Activated naive CD4-positive, alpha-beta T cell treated with anti-CD3 and anti-CD28 coated beads, Interleukin-2, amount 50 U/mL, for 24 hours (primary cell): Measurements from ENCODE around the gene C15orf62.

Experiments
- H3K27ac Mint-ChIP-seq: one replicate; pipeline ENCODE4 v1.8.0; 2021; ENCODE audit warnings: mild to moderate bottlenecking, mixed read lengths
- H3K27me3 Mint-ChIP-seq: one replicate; pipeline ENCODE4 v1.8.0; 2021; ENCODE audit warnings: mixed read lengths
- H3K36me3 Mint-ChIP-seq: one replicate; pipeline ENCODE4 v1.8.0; 2021; ENCODE audit warnings: mixed read lengths
- H3K4me1 Mint-ChIP-seq: one replicate; pipeline ENCODE4 v1.8.0; 2021; ENCODE audit warnings: mixed read lengths
- H3K4me3 Mint-ChIP-seq: one replicate; pipeline ENCODE4 v1.8.0; 2021; ENCODE audit warnings: mild to moderate bottlenecking, mixed read lengths
- H3K9me3 Mint-ChIP-seq: one replicate; pipeline ENCODE4 v1.8.0; 2021; ENCODE audit warnings: mixed read lengths

Gene C15orf62

GRCh38 chr15:40789119-40789518 is 19.3 kb downstream of the C15orf62 start:
- H3K27ac Mint-ChIP-seq, result no peak overlapping the region
- no peaks in the 10 kb centered on the region for H3K27me3 Mint-ChIP-seq
- no peaks in the 10 kb centered on the region for H3K9me3 Mint-ChIP-seq
- H3K4me1 Mint-ChIP-seq, result peaks cover 41% of the 10 kb centered on the region
- H3K36me3 Mint-ChIP-seq, result peaks cover 3% of the 10 kb centered on the region
- no peak overlapping the region for H3K4me3 Mint-ChIP-seq

GRCh38 chr15:40789999-40790398 is 20.2 kb downstream of the C15orf62 start:
- Mint-ChIP-seq H3K4me1 (peaks cover 41% of the 10 kb centered on the region), H3K4me3 (no peak overlapping the region), H3K27me3 (no peaks in the 10 kb centered on the region), H3K36me3 (peaks cover 3% of the 10 kb centered on the region), H3K27ac (no peak overlapping the region), H3K9me3 (no peaks in the 10 kb centered on the region)

- no peaks in the 10 kb centered on the region for H3K27me3 Mint-ChIP-seq
- peaks cover 6% of the 10 kb centered on the region for H3K36me3 Mint-ChIP-seq
- H3K27ac Mint-ChIP-seq, result no peak overlapping the region
- H3K9me3 Mint-ChIP-seq, result no peaks in the 10 kb centered on the region
- no peak overlapping the region for H3K4me3 Mint-ChIP-seq
- peaks cover 41% of the 10 kb centered on the region for H3K4me1 Mint-ChIP-seq
These were observed 20.9 kb downstream of the C15orf62 start for GRCh38 chr15:40790718-40791117.

GRCh38 chr15:40792394-40792793 is 22.6 kb downstream of the C15orf62 start:
- Mint-ChIP-seq H3K36me3 (peaks cover 6% of the 10 kb centered on the region), H3K27ac (no peak overlapping the region), H3K9me3 (no peaks in the 10 kb centered on the region), H3K4me3 (no peak overlapping the region), H3K4me1 (peaks cover 37% of the 10 kb centered on the region), H3K27me3 (no peaks in the 10 kb centered on the region)

GRCh38 chr15:40793216-40793989 is 23.6 kb downstream of the C15orf62 start:
- H3K36me3 Mint-ChIP-seq, result peaks cover 12% of the 10 kb centered on the region
- peaks cover 37% of the 10 kb centered on the region for H3K4me1 Mint-ChIP-seq
- no peaks in the 10 kb centered on the region for H3K27me3 Mint-ChIP-seq
- H3K9me3 Mint-ChIP-seq, result no peaks in the 10 kb centered on the region
- H3K27ac Mint-ChIP-seq, result peak overlapping the region; percentile 23
- no peak overlapping the region for H3K4me3 Mint-ChIP-seq

GRCh38 chr15:40796041-40796440 is 26.3 kb downstream of the C15orf62 start:
- Mint-ChIP-seq H3K4me1 (peaks cover 39% of the 10 kb centered on the region), H3K9me3 (no peaks in the 10 kb centered on the region), H3K27ac (no peak overlapping the region), H3K4me3 (no peak overlapping the region), H3K27me3 (no peaks in the 10 kb centered on the region), H3K36me3 (peaks cover 17% of the 10 kb centered on the region)

- H3K36me3 Mint-ChIP-seq, result peaks cover 19% of the 10 kb centered on the region
These were observed 26.7 kb downstream of the C15orf62 start for GRCh38 chr15:40796512-40796911.

GRCh38 chr15:40799523-40799922 is 29.7 kb downstream of the C15orf62 start:
- peaks cover 20% of the 10 kb centered on the region for H3K36me3 Mint-ChIP-seq
- H3K27ac Mint-ChIP-seq, result no peak overlapping the region
- no peaks in the 10 kb centered on the region for H3K9me3 Mint-ChIP-seq
- no peak overlapping the region for H3K4me3 Mint-ChIP-seq
- no peaks in the 10 kb centered on the region for H3K27me3 Mint-ChIP-seq
- H3K4me1 Mint-ChIP-seq, result peaks cover 44% of the 10 kb centered on the region

More at GRCh38 chr15:40796512-40796911, 26.7 kb downstream of the C15orf62 start:
- H3K27ac Mint-ChIP-seq, result no peak overlapping the region
- H3K9me3 Mint-ChIP-seq, result no peaks in the 10 kb centered on the region
- no peak overlapping the region for H3K4me3 Mint-ChIP-seq
- no peaks in the 10 kb centered on the region for H3K27me3 Mint-ChIP-seq
- H3K4me1 Mint-ChIP-seq, result peaks cover 42% of the 10 kb centered on the region

GRCh38 chr15:40803076-40803475 is 33.3 kb downstream of the C15orf62 start:
- no peaks in the 10 kb centered on the region for H3K9me3 Mint-ChIP-seq
- H3K36me3 Mint-ChIP-seq, result peaks cover 16% of the 10 kb centered on the region
- peaks cover 37% of the 10 kb centered on the region for H3K4me1 Mint-ChIP-seq
- no peaks in the 10 kb centered on the region for H3K27me3 Mint-ChIP-seq
- H3K27ac Mint-ChIP-seq, result no peak overlapping the region
- no peak overlapping the region for H3K4me3 Mint-ChIP-seq

GRCh38 chr15:40803688-40804087 is 33.9 kb downstream of the C15orf62 start:
- peaks cover 38% of the 10 kb centered on the region for H3K4me1 Mint-ChIP-seq
- H3K4me3 Mint-ChIP-seq, result no peak overlapping the region
- no peaks in the 10 kb centered on the region for H3K27me3 Mint-ChIP-seq
- no peaks in the 10 kb centered on the region for H3K9me3 Mint-ChIP-seq
- peak overlapping the region; percentile 31 for H3K27ac Mint-ChIP-seq
- peaks cover 13% of the 10 kb centered on the region for H3K36me3 Mint-ChIP-seq

GRCh38 chr15:40806672-40807027 is 36.9 kb downstream of the C15orf62 start:
- H3K4me3 Mint-ChIP-seq, result peak overlapping the region; percentile 93
- H3K27me3 Mint-ChIP-seq, result no peaks in the 10 kb centered on the region
- peak overlapping the region; percentile 97 for H3K27ac Mint-ChIP-seq
- H3K36me3 Mint-ChIP-seq, result peaks cover 5% of the 10 kb centered on the region
- peaks cover 27% of the 10 kb centered on the region for H3K4me1 Mint-ChIP-seq
- no peaks in the 10 kb centered on the region for H3K9me3 Mint-ChIP-seq

- Mint-ChIP-seq H3K27me3 (no peaks in the 10 kb centered on the region), H3K36me3 (peaks cover 2% of the 10 kb centered on the region), H3K4me1 (peaks cover 23% of the 10 kb centered on the region), H3K27ac (peak within 1 kb of the TSS; percentile 97), H3K4me3 (peak within 1 kb of the TSS; percentile 93), H3K9me3 (no peaks in the 10 kb centered on the region)
These were observed 37.5 kb downstream of the C15orf62 start, which contains the start of the genes DNAJC17 and ZFYVE19 for GRCh38 chr15:40807028-40807887. TSS of gene DNAJC17 (minus strand) at chr15:40807473. CDS start at chr15:40807446, 27 bp downstream. TSS of gene ZFYVE19 (plus strand) at chr15:40807089. CDS start at chr15:40807590, 501 bp downstream.

- peak overlapping the region; percentile 93 for H3K4me3 Mint-ChIP-seq
- no peaks in the 10 kb centered on the region for H3K9me3 Mint-ChIP-seq
- peaks cover 2% of the 10 kb centered on the region for H3K36me3 Mint-ChIP-seq
- H3K27ac Mint-ChIP-seq, result peak overlapping the region; percentile 79
- H3K27me3 Mint-ChIP-seq, result no peaks in the 10 kb centered on the region
- peaks cover 23% of the 10 kb centered on the region for H3K4me1 Mint-ChIP-seq
These were observed 38.2 kb downstream of the C15orf62 start for GRCh38 chr15:40807888-40808461.

- Mint-ChIP-seq H3K27me3 (no peaks in the 10 kb centered on the region), H3K4me1 (peaks cover 14% of the 10 kb centered on the region), H3K4me3 (peak overlapping the region; percentile 93)
These were observed 39.2 kb downstream of the C15orf62 start for GRCh38 chr15:40808861-40809450.

GRCh38 chr15:40812721-40813425 is 43.1 kb downstream of the C15orf62 start:
- Mint-ChIP-seq H3K4me1 (peaks cover 8% of the 10 kb centered on the region), H3K9me3 (no peaks in the 10 kb centered on the region), H3K4me3 (no peak overlapping the region), H3K27ac (no peak overlapping the region), H3K27me3 (no peaks in the 10 kb centered on the region), H3K36me3 (peaks cover 7% of the 10 kb centered on the region)

More at GRCh38 chr15:40808861-40809450, 39.2 kb downstream of the C15orf62 start:
- Mint-ChIP-seq H3K27ac (no peak overlapping the region), H3K9me3 (no peaks in the 10 kb centered on the region), H3K36me3 (peaks cover 4% of the 10 kb centered on the region)
